Neural cell (in vitro differentiated cells): Measurements from ENCODE around the gene KCNAB1. TPM values are rescaled to one million over a fixed set of nuclear protein-coding genes. Genes with fewer than 3 reads are reported as not detected.

Experiments used
- H2AFZ ChIP-seq: fragments of 200-600, 300-800 bp; sonication (generic), shearing (Covaris generic); 2 replicates; pipeline ENCODE4 v1.6.0; 2014; ENCODE audit warnings: low read depth, mild to moderate bottlenecking, antibody characterized with exemption, low read length, moderate library complexity
- H3F3A ChIP-seq: fragments of 200-600 bp; shearing (Covaris generic); 2 replicates; pipeline ENCODE4 v1.6.1; 2016; ENCODE audit warnings: mild to moderate bottlenecking, moderate library complexity, mixed read lengths, antibody characterized with exemption, low read length; ENCODE audit not compliant: insufficient read depth, poor library complexity, severe bottlenecking
- H3K27ac ChIP-seq: fragments of 200-600, 300-800 bp; sonication (generic), shearing (Covaris generic); 2 replicates; pipeline ENCODE4 v1.5.1; 2014; ENCODE audit warnings: mild to moderate bottlenecking, low read length, moderate library complexity
- H3K27me3 ChIP-seq: fragments of 300-800, 200-600 bp; sonication (generic), shearing (Covaris generic); 2 replicates; pipeline ENCODE4 v1.6.0; 2014; ENCODE audit warnings: mild to moderate bottlenecking, low read depth, low read length, moderate library complexity; ENCODE audit not compliant: insufficient read depth
- H3K36me3 ChIP-seq: fragments of 300-800, 200-600 bp; sonication (generic), shearing (Covaris generic); 2 replicates; pipeline ENCODE4 v1.5.1; 2014; ENCODE audit warnings: mild to moderate bottlenecking, antibody characterized with exemption, low read length, moderate library complexity; ENCODE audit not compliant: insufficient read depth
- H3K4me2 ChIP-seq: fragments of 300-800, 200-600 bp; sonication (generic), shearing (Covaris generic); 2 replicates; pipeline ENCODE4 v1.6.0; 2014; ENCODE audit warnings: mild to moderate bottlenecking, low read length
- H3K4me3 ChIP-seq: fragments of 300-800, 200-600 bp; sonication (generic), shearing (Covaris generic); 2 replicates; pipeline ENCODE4 v1.5.1; 2014; ENCODE audit warnings: mild to moderate bottlenecking, low read length, moderate library complexity
- H3K79me2 ChIP-seq: fragments of 200-600 bp; shearing (Covaris generic); replicated peaks from 2 replicates; pipeline ENCODE4 v1.6.0; 2014; ENCODE audit warnings: mild to moderate bottlenecking, low read length, moderate library complexity; ENCODE audit not compliant: insufficient read depth
- H3K9ac ChIP-seq: fragments of 300-800, 200-600 bp; sonication (generic), shearing (Covaris generic); 2 replicates; pipeline ENCODE4 v1.6.1; 2016; ENCODE audit warnings: mild to moderate bottlenecking, low read length, mixed read lengths
- H3K9me2 ChIP-seq: fragments of 200-600 bp; shearing (Covaris generic); 2 replicates; pipeline ENCODE4 v1.6.1; 2016; ENCODE audit warnings: mild to moderate bottlenecking, low read length, mixed read lengths; ENCODE audit not compliant: insufficient read depth
- H3K9me3 ChIP-seq: fragments of 200-600, 300-800 bp; sonication (generic), shearing (Covaris generic); 2 replicates; pipeline ENCODE4 v1.6.1; 2016; ENCODE audit warnings: mild to moderate bottlenecking, mixed run types, low read length, moderate library complexity, mixed read lengths
- H4K20me1 ChIP-seq: fragments of 200-600 bp; shearing (Covaris generic); 2 replicates; pipeline ENCODE4 v1.6.1; 2016; ENCODE audit warnings: mild to moderate bottlenecking, mixed run types; ENCODE audit not compliant: insufficient read depth
- EP300 ChIP-seq: fragments of 450-650 bp; conservative IDR thresholded peaks from 2 replicates; pipeline ENCODE4 v1.6.1; 2014; ENCODE audit warnings: antibody characterized with exemption, mild to moderate bottlenecking, moderate library complexity; ENCODE audit not compliant: poor library complexity, severe bottlenecking
- EZH2 ChIP-seq: fragments of 200-600, 300-800 bp; shearing (Covaris generic), sonication (generic); IDR thresholded peaks from 2 replicates; pipeline ENCODE4 v1.6.1; 2014; ENCODE audit warnings: antibody characterized with exemption, low read length, borderline replicate concordance, mild to moderate bottlenecking; ENCODE audit not compliant: insufficient read depth, poor library complexity, severe bottlenecking
- MXI1 ChIP-seq: fragments of 450-650 bp; conservative IDR thresholded peaks from 2 replicates; pipeline ENCODE4 v1.6.1; 2014; ENCODE audit warnings: antibody characterized with exemption, mild to moderate bottlenecking; ENCODE audit not compliant: poor library complexity, severe bottlenecking
- POLR2AphosphoS5 ChIP-seq: IDR thresholded peaks from 2 replicates; pipeline ENCODE4 v1.6.1; 2012
- RAD21 ChIP-seq: fragments of 450-650 bp; conservative IDR thresholded peaks from 2 replicates; pipeline ENCODE4 v1.6.1; 2014; ENCODE audit warnings: antibody characterized with exemption, mild to moderate bottlenecking, moderate library complexity
- SMC3 ChIP-seq: fragments of 450-650 bp; conservative IDR thresholded peaks from 2 replicates; pipeline ENCODE4 v1.6.1; 2014; ENCODE audit warnings: antibody characterized with exemption, mild to moderate bottlenecking, moderate library complexity; ENCODE audit not compliant: poor library complexity
- TAF1 ChIP-seq: IDR thresholded peaks from 2 replicates; pipeline ENCODE4 v1.6.1; 2012; ENCODE audit warnings: low read depth
- polyA plus RNA-seq: library from polyadenylated mRNA; depleted of rRNA; stranded (reverse); fragments of >200 nt; gene quantifications from 2 replicates; pipeline ENCODE4 v1.2.3, GENCODE V29; 2014
- TF ChIP-seq, protein P1 (sequence below): fragments of 450-650 bp; IDR thresholded peaks from 2 replicates; pipeline ENCODE4 v1.5.1; 2014; ENCODE audit warnings: antibody characterized with exemption, mild to moderate bottlenecking, moderate library complexity; ENCODE audit not compliant: poor library complexity, severe bottlenecking
- TF ChIP-seq, protein P2 (sequence below): IDR thresholded peaks from 2 replicates; pipeline ENCODE4 v1.6.1; 2012; ENCODE audit warnings: borderline replicate concordance

Gene KCNAB1
- polyA plus RNA-seq, 1 donor from 2014 or later = 14.9 TPM

DNA sequence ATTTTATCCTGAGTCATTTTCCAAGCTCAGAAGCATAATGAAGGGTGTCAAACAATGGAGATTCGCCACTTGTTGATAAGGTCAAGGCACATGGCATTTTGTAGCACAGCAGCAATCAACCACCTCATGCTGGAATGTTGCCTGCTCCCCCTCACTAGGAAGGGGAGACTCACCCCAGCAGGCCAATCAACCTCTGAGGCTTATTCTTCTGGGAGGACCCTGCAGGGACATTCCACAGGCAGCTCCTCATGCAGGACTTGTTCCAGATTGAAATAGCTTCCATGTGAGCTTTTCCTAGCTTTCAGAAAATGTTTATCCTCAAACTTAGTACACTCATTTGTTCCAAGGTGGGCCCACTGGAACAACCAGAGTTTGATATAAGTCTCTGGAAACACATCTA is 356.9 kb downstream of the KCNAB1 start:
- Histone ChIP-seq H3K4me3 (no peak overlapping the region), H3F3A (no peaks in the 10 kb centered on the region), H3K9me3 (no peaks in the 10 kb centered on the region), H3K9ac (no peak overlapping the region), H3K9me2 (no peaks in the 10 kb centered on the region), H3K4me2 (no peak overlapping the region), H3K27ac (no peak overlapping the region), H3K27me3 (no peaks in the 10 kb centered on the region), H4K20me1 (no peaks in the 10 kb centered on the region), H3K79me2 (no peaks in the 10 kb centered on the region), H3K36me3 (no peaks in the 10 kb centered on the region), H2AFZ (no peak overlapping the region)
- TF ChIP-seq, protein P1, sequence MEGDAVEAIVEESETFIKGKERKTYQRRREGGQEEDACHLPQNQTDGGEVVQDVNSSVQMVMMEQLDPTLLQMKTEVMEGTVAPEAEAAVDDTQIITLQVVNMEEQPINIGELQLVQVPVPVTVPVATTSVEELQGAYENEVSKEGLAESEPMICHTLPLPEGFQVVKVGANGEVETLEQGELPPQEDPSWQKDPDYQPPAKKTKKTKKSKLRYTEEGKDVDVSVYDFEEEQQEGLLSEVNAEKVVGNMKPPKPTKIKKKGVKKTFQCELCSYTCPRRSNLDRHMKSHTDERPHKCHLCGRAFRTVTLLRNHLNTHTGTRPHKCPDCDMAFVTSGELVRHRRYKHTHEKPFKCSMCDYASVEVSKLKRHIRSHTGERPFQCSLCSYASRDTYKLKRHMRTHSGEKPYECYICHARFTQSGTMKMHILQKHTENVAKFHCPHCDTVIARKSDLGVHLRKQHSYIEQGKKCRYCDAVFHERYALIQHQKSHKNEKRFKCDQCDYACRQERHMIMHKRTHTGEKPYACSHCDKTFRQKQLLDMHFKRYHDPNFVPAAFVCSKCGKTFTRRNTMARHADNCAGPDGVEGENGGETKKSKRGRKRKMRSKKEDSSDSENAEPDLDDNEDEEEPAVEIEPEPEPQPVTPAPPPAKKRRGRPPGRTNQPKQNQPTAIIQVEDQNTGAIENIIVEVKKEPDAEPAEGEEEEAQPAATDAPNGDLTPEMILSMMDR = no peak
- no peak for TF ChIP-seq MXI1
- TF ChIP-seq TAF1 = no peak
- no peak for TF ChIP-seq POLR2AphosphoS5
- TF ChIP-seq, protein P2, sequence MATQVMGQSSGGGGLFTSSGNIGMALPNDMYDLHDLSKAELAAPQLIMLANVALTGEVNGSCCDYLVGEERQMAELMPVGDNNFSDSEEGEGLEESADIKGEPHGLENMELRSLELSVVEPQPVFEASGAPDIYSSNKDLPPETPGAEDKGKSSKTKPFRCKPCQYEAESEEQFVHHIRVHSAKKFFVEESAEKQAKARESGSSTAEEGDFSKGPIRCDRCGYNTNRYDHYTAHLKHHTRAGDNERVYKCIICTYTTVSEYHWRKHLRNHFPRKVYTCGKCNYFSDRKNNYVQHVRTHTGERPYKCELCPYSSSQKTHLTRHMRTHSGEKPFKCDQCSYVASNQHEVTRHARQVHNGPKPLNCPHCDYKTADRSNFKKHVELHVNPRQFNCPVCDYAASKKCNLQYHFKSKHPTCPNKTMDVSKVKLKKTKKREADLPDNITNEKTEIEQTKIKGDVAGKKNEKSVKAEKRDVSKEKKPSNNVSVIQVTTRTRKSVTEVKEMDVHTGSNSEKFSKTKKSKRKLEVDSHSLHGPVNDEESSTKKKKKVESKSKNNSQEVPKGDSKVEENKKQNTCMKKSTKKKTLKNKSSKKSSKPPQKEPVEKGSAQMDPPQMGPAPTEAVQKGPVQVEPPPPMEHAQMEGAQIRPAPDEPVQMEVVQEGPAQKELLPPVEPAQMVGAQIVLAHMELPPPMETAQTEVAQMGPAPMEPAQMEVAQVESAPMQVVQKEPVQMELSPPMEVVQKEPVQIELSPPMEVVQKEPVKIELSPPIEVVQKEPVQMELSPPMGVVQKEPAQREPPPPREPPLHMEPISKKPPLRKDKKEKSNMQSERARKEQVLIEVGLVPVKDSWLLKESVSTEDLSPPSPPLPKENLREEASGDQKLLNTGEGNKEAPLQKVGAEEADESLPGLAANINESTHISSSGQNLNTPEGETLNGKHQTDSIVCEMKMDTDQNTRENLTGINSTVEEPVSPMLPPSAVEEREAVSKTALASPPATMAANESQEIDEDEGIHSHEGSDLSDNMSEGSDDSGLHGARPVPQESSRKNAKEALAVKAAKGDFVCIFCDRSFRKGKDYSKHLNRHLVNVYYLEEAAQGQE = no peak
- TF ChIP-seq EZH2 = no peak
- TF ChIP-seq RAD21 = no peak
- TF ChIP-seq EP300 = no peak
- no peak for TF ChIP-seq SMC3

DNA sequence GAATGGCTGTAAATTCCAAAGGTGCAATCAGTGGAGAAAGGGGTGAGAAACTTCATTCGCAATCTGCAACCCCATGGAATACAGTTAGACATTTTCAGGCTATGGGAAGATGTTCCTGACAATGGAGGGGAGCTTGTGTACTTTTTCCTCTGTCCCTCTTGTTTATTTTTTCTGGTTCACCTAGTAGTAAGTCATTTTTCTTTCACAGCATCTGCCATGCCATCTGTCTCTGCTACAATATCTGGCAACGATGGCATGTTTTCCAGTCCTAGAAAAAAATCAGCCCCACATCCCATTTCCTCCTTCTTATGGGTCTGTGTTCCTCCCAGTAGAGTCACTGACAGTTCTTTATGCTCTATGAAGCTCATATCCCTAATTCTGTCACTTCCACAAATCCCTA is 358.5 kb downstream of the KCNAB1 start:
- H3K27me3 ChIP-seq = no peaks in the 10 kb centered on the region
- no peaks in the 10 kb centered on the region for H3K9me2 ChIP-seq
- no peak overlapping the region for H3K27ac ChIP-seq
- H3K9me3 ChIP-seq = no peaks in the 10 kb centered on the region
- H3K4me3 ChIP-seq = no peak overlapping the region
- no peaks in the 10 kb centered on the region for H3K79me2 ChIP-seq
- no peaks in the 10 kb centered on the region for H3K36me3 ChIP-seq
- no peaks in the 10 kb centered on the region for H3F3A ChIP-seq
- no peak overlapping the region for H2AFZ ChIP-seq
- no peak overlapping the region for H3K4me2 ChIP-seq
- no peaks in the 10 kb centered on the region for H4K20me1 ChIP-seq
- TF ChIP-seq MXI1 = no peak
- TF ChIP-seq, protein P2 = no peak
- TF ChIP-seq RAD21 = no peak
- TF ChIP-seq TAF1 = no peak
- no peak for TF ChIP-seq POLR2AphosphoS5
- no peak for TF ChIP-seq SMC3
- no peak for TF ChIP-seq EZH2
- TF ChIP-seq, protein P1 = no peak
- no peak for TF ChIP-seq EP300
- no peak overlapping the region for H3K9ac ChIP-seq
